ENCODE results near the gene RAB4A.
A peak's percentile ranks its signal among the peaks of the same experiment; 100 is the strongest.
"Not testable (repeated sequence)": the region's sequence is repeated elsewhere in the genome, so short reads cannot be mapped to it uniquely, and the experiment has no call there.

Gene RAB4A

DNA sequence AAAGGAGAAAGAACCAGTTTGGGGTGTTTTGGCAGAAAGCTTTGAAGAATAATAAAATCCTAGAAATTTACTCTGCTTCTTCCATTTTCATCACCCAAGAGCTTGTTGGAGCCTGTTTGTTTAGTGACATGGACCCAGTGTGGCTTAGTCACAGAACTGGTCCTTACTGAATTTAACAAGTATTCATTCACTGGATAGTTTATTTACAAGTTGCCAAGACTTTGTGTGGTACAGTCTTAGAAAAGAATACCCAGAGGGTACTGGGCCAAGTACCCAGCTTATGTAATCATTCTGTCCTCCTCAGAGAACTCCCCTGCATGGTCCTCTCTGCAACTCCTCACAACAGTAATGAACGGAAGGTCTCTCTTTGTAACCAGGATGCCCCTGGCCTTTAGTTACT is 16.4 kb downstream of the RAB4A start:
- H3K9me3 ChIP-seq (ENCODE audit: control insufficient read depth, low read length): no peaks in the 10 kb centered on the region
- H3K4me1 ChIP-seq (ENCODE audit: control insufficient read depth, insufficient read depth, low read length): peaks cover 21% of the 10 kb centered on the region
- no peak for DNase-seq (ENCODE audit: low read depth)
- H3K9ac ChIP-seq (ENCODE audit: low read length): no peak overlapping the region
- peaks cover 14% of the 10 kb centered on the region for H3K36me3 ChIP-seq (ENCODE audit: control insufficient read depth, insufficient read depth, low read length, severe bottlenecking)
- H3K4me3 ChIP-seq (ENCODE audit: low read length): no peak overlapping the region
- H3K27me3 ChIP-seq (replicated peaks; ENCODE audit: control insufficient read depth, insufficient read depth, low read length): no peaks in the 10 kb centered on the region

DNA sequence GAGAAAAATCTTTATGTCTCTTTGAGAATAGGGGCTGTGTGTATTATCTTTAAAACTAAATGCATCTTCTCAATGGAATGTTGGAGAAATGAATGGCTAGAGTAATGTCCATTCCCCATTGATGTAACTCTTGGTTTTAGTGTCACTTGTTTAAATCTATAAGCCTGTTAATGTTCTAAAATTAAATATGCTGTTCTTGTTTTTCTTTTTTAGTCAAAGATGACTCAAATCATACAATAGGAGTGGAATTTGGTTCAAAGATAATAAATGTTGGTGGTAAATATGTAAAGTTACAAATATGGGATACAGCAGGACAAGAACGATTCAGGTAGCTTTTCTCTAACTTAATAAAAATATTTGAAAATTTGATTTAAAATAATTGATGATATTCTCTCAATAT is 17.6 kb downstream of the RAB4A start:
- Histone ChIP-seq H3K27me3 (replicated peaks; ENCODE audit: control insufficient read depth, insufficient read depth, low read length) (no peaks in the 10 kb centered on the region), H3K36me3 (ENCODE audit: control insufficient read depth, insufficient read depth, low read length, severe bottlenecking) (peaks cover 14% of the 10 kb centered on the region), H3K9me3 (ENCODE audit: control insufficient read depth, low read length) (no peaks in the 10 kb centered on the region), H3K4me1 (ENCODE audit: control insufficient read depth, insufficient read depth, low read length) (peaks cover 14% of the 10 kb centered on the region), H3K4me3 (ENCODE audit: low read length) (no peak overlapping the region), H3K9ac (ENCODE audit: low read length) (no peak overlapping the region)
- DNase-seq (ENCODE audit: low read depth): no peak

DNA sequence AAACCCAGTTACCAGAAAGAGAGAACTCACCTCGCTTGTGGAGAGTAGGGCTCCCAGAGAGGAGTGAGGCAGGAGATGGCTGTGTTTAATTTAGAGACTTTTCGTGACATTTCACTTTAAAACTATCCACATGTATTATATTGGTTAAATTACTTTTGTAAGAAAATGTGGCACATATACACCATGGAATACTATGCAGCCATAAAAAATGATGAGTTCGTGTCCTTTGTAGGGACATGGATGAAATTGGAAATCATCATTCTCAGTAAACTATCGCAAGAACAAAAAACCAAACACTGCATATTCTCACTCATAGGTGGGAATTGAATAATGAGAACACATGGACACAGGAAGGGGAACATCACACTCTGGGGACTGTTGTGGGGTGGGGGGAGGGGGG is 20.8 kb downstream of the RAB4A start:
- not testable (repeated sequence) for H3K4me3 ChIP-seq (ENCODE audit: low read length); H3K9ac ChIP-seq (ENCODE audit: low read length); H3K9me3 ChIP-seq (ENCODE audit: control insufficient read depth, low read length); H3K27me3 ChIP-seq (replicated peaks; ENCODE audit: control insufficient read depth, insufficient read depth, low read length); DNase-seq (ENCODE audit: low read depth)
- Histone ChIP-seq H3K36me3 (ENCODE audit: control insufficient read depth, insufficient read depth, low read length, severe bottlenecking) (peaks cover 14% of the 10 kb centered on the region), H3K4me1 (ENCODE audit: control insufficient read depth, insufficient read depth, low read length) (peaks cover 13% of the 10 kb centered on the region)

DNA sequence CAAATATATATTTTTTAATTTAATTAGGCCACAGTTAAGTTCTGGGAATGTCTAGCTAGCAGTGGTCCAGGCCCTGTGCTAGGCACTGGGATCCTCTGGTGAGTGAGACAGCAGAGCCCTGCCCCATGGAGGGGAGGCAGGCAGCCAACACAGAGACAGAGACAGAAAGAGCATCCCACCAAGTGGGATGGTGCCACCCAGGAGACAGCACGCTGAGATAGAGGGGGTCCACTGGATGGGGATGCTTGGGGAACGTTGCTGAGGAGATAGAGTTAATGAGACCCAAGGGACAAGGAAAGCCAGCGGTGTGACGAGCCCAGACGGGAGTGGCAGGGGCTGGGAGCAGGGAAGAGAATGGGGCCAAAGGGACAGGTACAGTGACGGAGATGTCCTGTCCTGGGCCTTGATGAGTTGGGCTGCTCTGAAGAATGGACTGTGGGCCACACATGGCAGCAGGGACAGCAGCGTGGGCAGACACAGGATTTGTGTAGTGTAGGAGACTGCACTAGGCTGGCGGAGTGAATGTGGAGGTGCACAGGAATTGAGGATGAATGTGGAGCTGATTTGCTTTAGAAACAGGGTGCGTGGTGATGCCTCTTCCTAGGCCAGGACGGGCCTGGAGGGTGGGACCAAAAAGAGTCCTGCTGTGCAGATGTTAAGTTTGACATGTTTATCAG is 22.8 kb downstream of the RAB4A start:
- Histone ChIP-seq H3K9ac (ENCODE audit: low read length) (no peak overlapping the region), H3K4me1 (ENCODE audit: control insufficient read depth, insufficient read depth, low read length) (peaks cover 10% of the 10 kb centered on the region), H3K27me3 (replicated peaks; ENCODE audit: control insufficient read depth, insufficient read depth, low read length) (no peaks in the 10 kb centered on the region), H3K9me3 (ENCODE audit: control insufficient read depth, low read length) (no peaks in the 10 kb centered on the region), H3K36me3 (ENCODE audit: control insufficient read depth, insufficient read depth, low read length, severe bottlenecking) (peaks cover 25% of the 10 kb centered on the region), H3K4me3 (ENCODE audit: low read length) (no peak overlapping the region)
- DNase-seq (ENCODE audit: low read depth): no peak

DNA sequence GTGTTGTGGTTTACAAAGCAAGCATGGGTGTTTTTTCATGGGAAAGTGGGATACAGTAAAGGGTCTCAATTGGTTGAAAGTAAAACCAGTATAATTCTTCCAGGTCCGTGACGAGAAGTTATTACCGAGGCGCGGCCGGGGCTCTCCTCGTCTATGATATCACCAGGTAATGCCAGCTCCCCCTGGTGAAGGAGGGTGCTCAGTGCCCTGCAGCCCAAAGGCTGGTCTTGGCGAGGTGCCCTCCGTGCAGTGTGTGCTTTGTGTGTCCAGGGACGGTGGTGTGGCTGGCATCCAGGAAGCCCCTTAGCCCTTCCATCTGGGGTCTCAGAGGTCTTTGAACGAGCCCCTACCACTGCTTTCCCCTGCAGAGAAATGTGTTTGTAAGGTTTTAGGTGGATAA is 24.8 kb downstream of the RAB4A start:
- H3K4me3 ChIP-seq (ENCODE audit: low read length): no peak overlapping the region
- no peaks in the 10 kb centered on the region for H3K27me3 ChIP-seq (replicated peaks; ENCODE audit: control insufficient read depth, insufficient read depth, low read length)

DNA sequence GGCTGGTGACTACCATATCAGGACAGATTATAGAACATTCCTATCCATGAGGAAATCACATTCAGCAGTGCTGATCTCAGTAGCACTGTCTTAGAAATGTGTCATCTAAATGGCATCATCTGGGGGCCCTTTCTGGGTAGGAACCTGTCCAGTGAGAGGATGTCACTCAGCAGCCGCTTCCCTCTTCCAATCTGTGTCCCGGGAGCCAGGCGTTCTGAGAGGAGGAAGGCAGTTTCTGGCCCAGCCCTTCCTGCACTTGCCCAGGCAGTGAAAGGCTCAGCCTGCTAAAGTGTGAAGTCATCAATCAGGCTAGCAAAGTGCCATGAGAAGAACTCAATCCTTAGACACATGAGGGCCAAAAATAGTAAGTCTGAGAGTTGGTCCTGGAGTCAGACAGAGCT is 25.6 kb downstream of the RAB4A start:
- Histone ChIP-seq H3K36me3 (ENCODE audit: control insufficient read depth, insufficient read depth, low read length, severe bottlenecking) (peaks cover 36% of the 10 kb centered on the region), H3K4me1 (ENCODE audit: control insufficient read depth, insufficient read depth, low read length) (peaks cover 10% of the 10 kb centered on the region), H3K9me3 (ENCODE audit: control insufficient read depth, low read length) (no peaks in the 10 kb centered on the region), H3K27me3 (replicated peaks; ENCODE audit: control insufficient read depth, insufficient read depth, low read length) (no peaks in the 10 kb centered on the region), H3K9ac (ENCODE audit: low read length) (no peak overlapping the region), H3K4me3 (ENCODE audit: low read length) (no peak overlapping the region)
- DNase-seq (ENCODE audit: low read depth): peak; percentile 60

More for the DNA sequence above, 24.8 kb downstream of the RAB4A start:
- Histone ChIP-seq H3K36me3 (ENCODE audit: control insufficient read depth, insufficient read depth, low read length, severe bottlenecking) (peaks cover 35% of the 10 kb centered on the region), H3K4me1 (ENCODE audit: control insufficient read depth, insufficient read depth, low read length) (peaks cover 10% of the 10 kb centered on the region), H3K9me3 (ENCODE audit: control insufficient read depth, low read length) (no peaks in the 10 kb centered on the region), H3K9ac (ENCODE audit: low read length) (no peak overlapping the region)
- DNase-seq (ENCODE audit: low read depth): no peak

DNA sequence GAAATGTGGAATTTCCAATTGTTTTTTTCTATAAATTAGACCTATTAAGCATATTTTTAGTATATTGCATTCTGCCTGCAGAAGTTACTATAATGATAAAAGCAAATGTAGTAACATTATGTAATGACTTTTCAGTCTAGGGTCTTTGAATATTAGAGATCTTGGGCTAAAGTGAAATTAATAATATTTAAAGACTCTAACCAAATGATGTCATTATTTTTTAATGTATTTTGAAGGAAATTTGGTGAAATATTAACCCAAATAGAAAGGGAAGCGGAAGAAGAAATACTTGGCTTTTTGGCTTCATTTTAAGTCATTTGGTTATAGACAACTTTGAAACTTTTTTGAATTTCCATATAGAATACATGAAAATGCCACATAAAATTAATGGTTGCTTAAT is 26.8 kb downstream of the RAB4A start:
- Histone ChIP-seq H3K9ac (ENCODE audit: low read length) (no peak overlapping the region), H3K9me3 (ENCODE audit: control insufficient read depth, low read length) (no peaks in the 10 kb centered on the region), H3K36me3 (ENCODE audit: control insufficient read depth, insufficient read depth, low read length, severe bottlenecking) (peaks cover 43% of the 10 kb centered on the region), H3K27me3 (replicated peaks; ENCODE audit: control insufficient read depth, insufficient read depth, low read length) (no peaks in the 10 kb centered on the region), H3K4me1 (ENCODE audit: control insufficient read depth, insufficient read depth, low read length) (peaks cover 10% of the 10 kb centered on the region), H3K4me3 (ENCODE audit: low read length) (no peak overlapping the region)
- no peak for DNase-seq (ENCODE audit: low read depth)

DNA sequence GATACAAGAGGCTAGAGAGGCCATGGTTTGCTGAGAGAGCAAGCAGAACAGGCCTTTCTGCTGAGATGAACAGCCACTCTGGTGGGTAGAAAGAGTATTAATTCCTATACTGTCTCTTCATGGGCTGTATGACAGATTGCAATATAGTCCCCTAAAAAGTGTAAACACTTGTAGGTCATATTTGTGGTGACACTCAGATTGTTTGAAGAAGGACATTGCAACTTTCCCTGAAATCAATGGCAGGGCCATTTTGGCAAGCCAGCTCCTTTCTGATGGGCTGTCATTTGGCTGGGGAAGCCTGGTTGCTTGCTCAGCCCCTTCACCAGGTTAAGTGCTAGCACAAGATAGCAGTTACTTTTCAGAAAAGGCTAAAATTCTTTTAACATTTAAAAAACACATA is 27.5 kb downstream of the RAB4A start:
- Histone ChIP-seq H3K4me1 (ENCODE audit: control insufficient read depth, insufficient read depth, low read length) (peaks cover 10% of the 10 kb centered on the region), H3K9ac (ENCODE audit: low read length) (no peak overlapping the region), H3K27me3 (replicated peaks; ENCODE audit: control insufficient read depth, insufficient read depth, low read length) (no peaks in the 10 kb centered on the region), H3K36me3 (ENCODE audit: control insufficient read depth, insufficient read depth, low read length, severe bottlenecking) (peaks cover 48% of the 10 kb centered on the region), H3K9me3 (ENCODE audit: control insufficient read depth, low read length) (no peaks in the 10 kb centered on the region), H3K4me3 (ENCODE audit: low read length) (no peak overlapping the region)
- DNase-seq (ENCODE audit: low read depth): no peak

DNA sequence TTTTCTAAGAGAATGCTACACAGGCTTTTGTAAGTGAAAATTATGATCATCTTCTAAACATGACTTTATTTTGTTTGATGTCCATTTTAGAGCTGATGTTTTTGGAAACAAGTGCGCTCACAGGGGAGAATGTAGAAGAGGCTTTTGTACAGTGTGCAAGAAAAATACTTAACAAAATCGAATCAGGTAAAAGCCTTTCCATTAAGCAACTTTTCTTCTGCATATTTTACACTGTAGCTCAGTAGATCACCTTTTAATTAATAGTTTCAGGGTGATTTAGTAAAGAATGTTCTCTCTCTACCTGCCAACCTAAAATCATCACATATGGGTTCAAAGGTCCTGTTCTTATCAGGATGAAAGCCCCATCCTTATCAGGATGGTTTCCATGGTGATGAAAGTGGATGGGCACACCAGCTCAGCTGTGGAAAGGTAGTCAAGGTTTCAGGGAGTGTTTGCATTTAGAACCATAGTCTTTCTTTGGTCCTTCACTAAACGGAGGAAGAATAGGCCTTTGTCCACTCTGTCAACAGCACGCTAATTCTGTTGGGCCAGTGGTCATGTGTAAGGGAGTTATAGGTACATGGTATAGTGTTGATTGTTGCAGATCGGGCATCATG is 28.1 kb downstream of the RAB4A start:
- Histone ChIP-seq H3K9ac (ENCODE audit: low read length) (no peak overlapping the region), H3K9me3 (ENCODE audit: control insufficient read depth, low read length) (no peaks in the 10 kb centered on the region), H3K4me3 (ENCODE audit: low read length) (no peak overlapping the region), H3K27me3 (replicated peaks; ENCODE audit: control insufficient read depth, insufficient read depth, low read length) (no peaks in the 10 kb centered on the region), H3K4me1 (ENCODE audit: control insufficient read depth, insufficient read depth, low read length) (peaks cover 10% of the 10 kb centered on the region), H3K36me3 (ENCODE audit: control insufficient read depth, insufficient read depth, low read length, severe bottlenecking) (peaks cover 54% of the 10 kb centered on the region)
- DNase-seq (ENCODE audit: low read depth): no peak

DNA sequence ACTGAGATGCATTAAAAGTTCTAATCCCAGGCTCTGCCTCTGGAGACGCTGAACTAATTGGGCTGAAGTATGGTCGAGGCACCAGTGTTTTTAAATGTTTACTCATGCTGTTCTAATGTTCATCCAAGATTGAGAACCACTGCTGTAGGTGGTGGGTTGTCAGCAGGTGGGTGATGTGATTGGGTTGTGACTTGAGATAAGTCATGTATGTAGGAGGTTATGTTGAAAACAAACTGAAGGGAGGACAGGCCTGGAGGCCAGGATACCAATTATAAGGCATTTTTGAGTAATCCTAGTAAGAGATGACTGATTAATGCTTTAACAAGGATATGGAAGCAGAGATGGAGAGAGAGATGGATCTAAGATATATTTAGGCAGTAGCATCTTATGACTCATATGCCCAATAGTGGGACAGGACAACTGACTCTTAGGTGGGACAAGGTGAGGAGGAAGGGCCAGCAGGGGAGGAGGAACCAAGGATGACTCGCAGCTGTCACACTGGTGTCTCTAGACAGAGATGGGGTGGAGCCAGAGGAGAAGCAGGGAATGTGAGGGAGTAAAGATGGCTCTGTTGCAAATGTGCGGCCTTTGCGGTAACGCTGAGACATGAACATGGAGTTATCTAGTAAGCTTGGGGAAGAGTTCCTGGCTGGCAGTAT is 29.3 kb downstream of the RAB4A start:
- H3K4me3 ChIP-seq (ENCODE audit: low read length): no peak overlapping the region
- peaks cover 63% of the 10 kb centered on the region for H3K36me3 ChIP-seq (ENCODE audit: control insufficient read depth, insufficient read depth, low read length, severe bottlenecking)
- DNase-seq (ENCODE audit: low read depth): no peak
- H3K9me3 ChIP-seq (ENCODE audit: control insufficient read depth, low read length): no peaks in the 10 kb centered on the region
- H3K27me3 ChIP-seq (replicated peaks; ENCODE audit: control insufficient read depth, insufficient read depth, low read length): no peaks in the 10 kb centered on the region
- H3K9ac ChIP-seq (ENCODE audit: low read length): no peak overlapping the region
- peaks cover 10% of the 10 kb centered on the region for H3K4me1 ChIP-seq (ENCODE audit: control insufficient read depth, insufficient read depth, low read length)

DNA sequence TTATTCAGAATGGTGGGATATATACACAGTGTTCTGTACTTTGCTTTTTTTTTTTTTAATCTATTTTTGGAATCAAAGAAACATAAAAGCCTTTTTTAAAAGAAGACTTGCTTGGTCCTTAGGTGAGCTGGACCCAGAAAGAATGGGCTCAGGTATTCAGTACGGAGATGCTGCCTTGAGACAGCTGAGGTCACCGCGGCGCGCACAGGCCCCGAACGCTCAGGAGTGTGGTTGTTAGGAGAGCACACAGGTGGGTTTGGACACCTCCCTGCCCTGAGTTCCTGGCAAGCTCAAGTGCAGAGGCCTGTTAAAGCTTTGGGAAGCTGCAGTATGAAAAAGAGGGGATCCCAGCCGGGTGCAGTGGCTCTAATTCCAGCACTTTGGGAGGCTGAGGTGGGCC is 31.8 kb downstream of the RAB4A start:
- no peak for DNase-seq (ENCODE audit: low read depth)
- Histone ChIP-seq H3K9me3 (ENCODE audit: control insufficient read depth, low read length) (no peaks in the 10 kb centered on the region), H3K27me3 (replicated peaks; ENCODE audit: control insufficient read depth, insufficient read depth, low read length) (no peaks in the 10 kb centered on the region), H3K36me3 (ENCODE audit: control insufficient read depth, insufficient read depth, low read length, severe bottlenecking) (peaks cover 65% of the 10 kb centered on the region), H3K4me1 (ENCODE audit: control insufficient read depth, insufficient read depth, low read length) (no peaks in the 10 kb centered on the region), H3K9ac (ENCODE audit: low read length) (no peak overlapping the region), H3K4me3 (ENCODE audit: low read length) (no peak overlapping the region)
